PC-3 (cell line): Measurements from ENCODE around the gene CDK5RAP2. TPM values are rescaled to one million over a fixed set of nuclear protein-coding genes. Genes with fewer than 3 reads are reported as not detected.

Experiments used
- ATAC-seq: fragments of 200-7000 bp; cut with Tn5 transposase; 2 replicates; pipeline ENCODE4 v1.9.1; 2020; ENCODE audit warnings: mild to moderate bottlenecking, moderate library complexity
- BruUV-seq: library from RNA; stranded (reverse); fragments of 400-500 nt; replicated peaks from 2 replicates; lab custom pipeline; 2021; lab: Mats Ljungman, UMichigan
- CTCF ChIA-PET: fragments of 300-600 bp; sonication (Branson Sonifier 250); formaldehyde crosslinking; loops from one replicate; lab custom pipeline; 2022; ENCODE audit warnings: antibody characterized with exemption; lab: Charles Lee
- POLR2A ChIA-PET: fragments of 300-600 bp; sonication (Branson Sonifier 250); formaldehyde crosslinking; loops from one replicate; lab custom pipeline; 2022; ENCODE audit warnings: antibody characterized with exemption; ENCODE audit not compliant: unreplicated experiment; lab: Charles Lee
- DNase-seq: peaks from one replicate; pipeline ENCODE4 v3.0.0-alpha.2; 2015
- H2AFZ ChIP-seq: fragments of 300-600 bp; sonication (generic); 2 replicates; pipeline ENCODE4 v1.6.0; 2016; ENCODE audit warnings: antibody characterized with exemption, low read length
- H3F3A ChIP-seq: fragments of 300-600 bp; sonication (generic); one replicate; pipeline ENCODE4 v1.6.0; 2017; ENCODE audit warnings: antibody characterized with exemption, low read length, control low read depth, mild to moderate bottlenecking; ENCODE audit not compliant: unreplicated experiment
- H3K27ac ChIP-seq: fragments of 300-600 bp; sonication (generic); 2 replicates; pipeline ENCODE4 v1.5.1; 2016; ENCODE audit warnings: mild to moderate bottlenecking, low read length
- H3K27me3 ChIP-seq: fragments of 300-600 bp; sonication (generic); 2 replicates; pipeline ENCODE4 v1.6.1; 2016; ENCODE audit warnings: low read length, mixed read lengths
- H3K36me3 ChIP-seq: fragments of 300-600 bp; sonication (generic); 2 replicates; pipeline ENCODE4 v1.6.1; 2016; ENCODE audit warnings: low read depth, mixed run types, low read length, mixed read lengths
- H3K4me1 ChIP-seq: fragments of 300-600 bp; sonication (generic); 2 replicates; pipeline ENCODE4 v1.5.1; 2016; ENCODE audit warnings: low read length; ENCODE audit not compliant: insufficient read depth
- H3K4me2 ChIP-seq: fragments of 300-600 bp; sonication (generic); 2 replicates; pipeline ENCODE4 v1.6.0; 2016; ENCODE audit warnings: low read length
- H3K4me3 ChIP-seq: fragments of 300-600 bp; sonication (generic); 2 replicates; pipeline ENCODE4 v1.5.1; 2016; ENCODE audit warnings: mild to moderate bottlenecking, low read length, mixed read lengths
- H3K79me2 ChIP-seq: fragments of 300-600 bp; sonication (generic); 2 replicates; pipeline ENCODE4 v1.6.1; 2017; ENCODE audit warnings: low read length, mixed read lengths
- H3K9ac ChIP-seq: fragments of 300-600 bp; sonication (generic); 2 replicates; pipeline ENCODE4 v1.6.0; 2016; ENCODE audit warnings: mild to moderate bottlenecking, low read length
- H3K9me2 ChIP-seq: fragments of 300-600 bp; sonication (generic); replicated peaks from 2 replicates; pipeline ENCODE4 v1.6.1; 2016; ENCODE audit warnings: mixed run types, low read length, mixed read lengths
- H3K9me3 ChIP-seq: fragments of 300-600 bp; sonication (generic); 2 replicates; pipeline ENCODE4 v1.6.1; 2016; ENCODE audit warnings: low read length, mixed read lengths
- H4K20me1 ChIP-seq: fragments of 300-600 bp; sonication (generic); 2 replicates; pipeline ENCODE4 v1.6.1; 2016; ENCODE audit warnings: low read length, mixed read lengths
- EZH2 ChIP-seq: fragments of 300-600 bp; sonication (generic); IDR thresholded peaks from one replicate; pipeline ENCODE4 v1.6.1; 2017; ENCODE audit warnings: antibody characterized with exemption, mild to moderate bottlenecking, low read length; ENCODE audit not compliant: unreplicated experiment
- EZH2phosphoT487 ChIP-seq: fragments of 300-600 bp; sonication (generic); IDR thresholded peaks from 2 replicates; pipeline ENCODE4 v1.6.1; 2018; ENCODE audit warnings: mild to moderate bottlenecking, antibody characterized with exemption, low read length, borderline replicate concordance
- intact Hi-C: fragments of 100-400 bp; cut with micrococcal nuclease; formaldehyde crosslinking; loops from 2 replicates; pipeline ENCODE4 v1.9.0; 2023
- total RNA-seq: library from RNA; depleted of rRNA; stranded (reverse); fragments of >200 nt; gene quantifications from 2 replicates; pipeline ENCODE4 v1.2.3, GENCODE V29; 2014
- TF ChIP-seq, protein P1 (sequence below): fragments of 300-600 bp; sonication (generic); conservative IDR thresholded peaks from 2 replicates; pipeline ENCODE4 v1.5.1; 2017; ENCODE audit warnings: antibody characterized with exemption, low read depth, mild to moderate bottlenecking, low read length

The CDK5RAP2 gene
- total RNA-seq, 1 experiment from 2014 or later, result 37.4 TPM

DNA sequence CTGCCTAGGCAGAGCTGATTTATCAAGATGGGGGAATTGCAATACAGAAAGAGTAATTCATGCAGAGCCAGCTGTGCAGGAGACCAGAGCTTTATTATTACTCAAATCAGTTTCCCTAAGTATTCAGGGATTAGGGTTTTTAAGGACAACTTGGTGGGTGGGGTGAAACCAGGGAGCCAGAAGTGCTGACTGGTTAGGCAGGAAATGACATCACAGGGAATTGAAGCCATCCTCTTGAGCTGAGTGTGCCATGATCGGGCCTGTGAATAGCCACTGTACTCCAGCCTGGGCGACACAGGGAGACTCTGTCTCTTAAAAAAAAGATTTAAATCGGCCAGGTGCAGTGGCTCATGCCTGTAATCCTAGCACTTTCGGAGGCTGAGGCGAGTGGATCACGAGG lies 45.3 kb upstream of the CDK5RAP2 start:
- Histone ChIP-seq H2AFZ (no peak overlapping the region), H3K9me3 (no peaks in the 10 kb centered on the region), H3K27ac (no peak overlapping the region), H3K9ac (no peak overlapping the region), H3K4me3 (no peak overlapping the region), H3K9me2 (no peaks in the 10 kb centered on the region), H3K27me3 (no peaks in the 10 kb centered on the region), H3K4me2 (no peak overlapping the region), H3K4me1 (peaks cover 12% of the 10 kb centered on the region), H3F3A (no peaks in the 10 kb centered on the region), H3K36me3 (no peaks in the 10 kb centered on the region), H3K79me2 (no peaks in the 10 kb centered on the region), H4K20me1 (no peaks in the 10 kb centered on the region)
- TF ChIP-seq EZH2, result no peak
- TF ChIP-seq, protein P1, sequence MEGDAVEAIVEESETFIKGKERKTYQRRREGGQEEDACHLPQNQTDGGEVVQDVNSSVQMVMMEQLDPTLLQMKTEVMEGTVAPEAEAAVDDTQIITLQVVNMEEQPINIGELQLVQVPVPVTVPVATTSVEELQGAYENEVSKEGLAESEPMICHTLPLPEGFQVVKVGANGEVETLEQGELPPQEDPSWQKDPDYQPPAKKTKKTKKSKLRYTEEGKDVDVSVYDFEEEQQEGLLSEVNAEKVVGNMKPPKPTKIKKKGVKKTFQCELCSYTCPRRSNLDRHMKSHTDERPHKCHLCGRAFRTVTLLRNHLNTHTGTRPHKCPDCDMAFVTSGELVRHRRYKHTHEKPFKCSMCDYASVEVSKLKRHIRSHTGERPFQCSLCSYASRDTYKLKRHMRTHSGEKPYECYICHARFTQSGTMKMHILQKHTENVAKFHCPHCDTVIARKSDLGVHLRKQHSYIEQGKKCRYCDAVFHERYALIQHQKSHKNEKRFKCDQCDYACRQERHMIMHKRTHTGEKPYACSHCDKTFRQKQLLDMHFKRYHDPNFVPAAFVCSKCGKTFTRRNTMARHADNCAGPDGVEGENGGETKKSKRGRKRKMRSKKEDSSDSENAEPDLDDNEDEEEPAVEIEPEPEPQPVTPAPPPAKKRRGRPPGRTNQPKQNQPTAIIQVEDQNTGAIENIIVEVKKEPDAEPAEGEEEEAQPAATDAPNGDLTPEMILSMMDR, result no peak
- TF ChIP-seq EZH2phosphoT487, result no peak
- DNase-seq, result no peak
- BruUV-seq, result no TSS peak
- no peak for ATAC-seq
- ChIA-PET CTCF (no interaction called here), POLR2A (no interaction called here)
- intact Hi-C loops, result no loop called here

DNA sequence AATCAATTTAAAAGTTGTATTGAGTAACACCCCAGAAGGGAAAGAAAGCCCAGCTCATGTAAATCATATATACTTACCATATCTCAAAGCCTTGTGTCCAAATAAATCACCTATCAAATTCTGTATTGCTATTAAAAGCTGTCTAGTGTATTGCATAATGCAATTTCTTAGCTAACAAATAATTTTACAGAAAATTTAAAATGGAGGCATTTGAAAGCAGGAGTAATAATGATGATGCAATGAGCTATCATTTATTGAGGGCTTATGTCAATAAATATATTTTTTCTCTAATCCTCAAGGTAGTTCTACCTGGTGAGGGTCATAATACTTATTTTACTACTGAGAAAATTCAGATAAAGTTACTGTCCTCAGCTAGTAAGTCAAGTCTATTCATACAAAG lies 42.8 kb upstream of the CDK5RAP2 start:
- Histone ChIP-seq H3F3A (no peaks in the 10 kb centered on the region), H3K9ac (no peak overlapping the region), H3K27me3 (no peaks in the 10 kb centered on the region), H3K4me3 (no peak overlapping the region), H3K79me2 (no peaks in the 10 kb centered on the region), H3K9me3 (no peaks in the 10 kb centered on the region), H2AFZ (no peak overlapping the region), H3K9me2 (no peaks in the 10 kb centered on the region), H3K4me2 (no peak overlapping the region), H3K27ac (no peak overlapping the region), H3K4me1 (peaks cover 11% of the 10 kb centered on the region), H4K20me1 (no peaks in the 10 kb centered on the region), H3K36me3 (no peaks in the 10 kb centered on the region; the same call in 1 of the 2 replicates)
- TF ChIP-seq EZH2 (no peak), EZH2phosphoT487 (no peak)
- TF ChIP-seq, protein P1, result no peak
- POLR2A ChIA-PET, result interaction anchor here (0.6 kb wide), 1 partner anchor 63 kb away, joined by 4 read pairs; no protein-coding TSS in a partner anchor
- intact Hi-C loops, result loop anchor here (5.0 kb wide), 2 partner anchors 135 to 220 kb away; partner anchors contain the start of gene PSMD5
- no TSS peak for BruUV-seq
- CTCF ChIA-PET, result no interaction called here
- no peak for ATAC-seq
- DNase-seq, result no peak

DNA sequence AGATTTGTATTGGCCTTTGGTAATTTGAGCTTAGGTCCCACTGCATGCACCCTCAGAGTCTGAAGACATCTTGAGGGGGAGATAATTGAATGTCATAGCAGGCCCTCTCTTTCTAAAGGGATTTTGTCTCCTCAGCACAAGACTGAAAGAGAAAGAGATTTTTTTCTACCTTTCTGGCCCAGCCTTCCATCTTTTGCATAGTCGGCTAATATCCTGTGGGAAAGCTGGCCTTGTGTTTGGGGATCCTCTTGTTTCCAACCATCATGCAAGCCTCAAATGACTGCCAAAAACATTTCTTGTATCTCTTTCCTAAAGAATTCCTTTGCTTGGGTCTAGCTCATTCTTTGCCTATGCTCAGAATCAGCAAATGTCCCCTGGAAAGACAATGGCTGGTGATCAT lies 42.0 kb upstream of the CDK5RAP2 start:
- Histone ChIP-seq H2AFZ (no peak overlapping the region), H3K79me2 (no peaks in the 10 kb centered on the region), H3K9ac (no peak overlapping the region), H3K4me3 (no peak overlapping the region), H3K4me1 (peaks cover 11% of the 10 kb centered on the region), H3K27ac (no peak overlapping the region), H3K36me3 (no peaks in the 10 kb centered on the region; the same call in 1 of the 2 replicates), H4K20me1 (no peaks in the 10 kb centered on the region), H3K27me3 (no peaks in the 10 kb centered on the region), H3F3A (no peaks in the 10 kb centered on the region), H3K9me3 (no peaks in the 10 kb centered on the region), H3K4me2 (no peak overlapping the region), H3K9me2 (no peaks in the 10 kb centered on the region)
- ATAC-seq (no peak), DNase-seq (no peak)
- ChIA-PET CTCF (no interaction called here), POLR2A (no interaction called here)
- no TSS peak for BruUV-seq
- TF ChIP-seq, protein P1, result no peak
- intact Hi-C loops, result loop anchor here (2.0 to 5.0 kb wide), 3 partner anchors 121 to 220 kb away; partner anchors contain the start of gene PSMD5
